Stimulated activated CD4-positive, alpha-beta T cell treated with anti-CD3 and anti-CD28 coated beads, Interleukin-2, amount 100 ng/mL, for 48 hours (primary cell): ENCODE results near the gene SLC12A9.
"Not testable (repeated sequence)": the region's sequence is repeated elsewhere in the genome, so short reads cannot be mapped to it uniquely, and the experiment has no call there.

Source experiments
- DNase-seq, 2 donors: peaks; one replicate each; pipeline ENCODE4 v3.0.0-alpha.2; 2020

The SLC12A9 gene

DNA sequence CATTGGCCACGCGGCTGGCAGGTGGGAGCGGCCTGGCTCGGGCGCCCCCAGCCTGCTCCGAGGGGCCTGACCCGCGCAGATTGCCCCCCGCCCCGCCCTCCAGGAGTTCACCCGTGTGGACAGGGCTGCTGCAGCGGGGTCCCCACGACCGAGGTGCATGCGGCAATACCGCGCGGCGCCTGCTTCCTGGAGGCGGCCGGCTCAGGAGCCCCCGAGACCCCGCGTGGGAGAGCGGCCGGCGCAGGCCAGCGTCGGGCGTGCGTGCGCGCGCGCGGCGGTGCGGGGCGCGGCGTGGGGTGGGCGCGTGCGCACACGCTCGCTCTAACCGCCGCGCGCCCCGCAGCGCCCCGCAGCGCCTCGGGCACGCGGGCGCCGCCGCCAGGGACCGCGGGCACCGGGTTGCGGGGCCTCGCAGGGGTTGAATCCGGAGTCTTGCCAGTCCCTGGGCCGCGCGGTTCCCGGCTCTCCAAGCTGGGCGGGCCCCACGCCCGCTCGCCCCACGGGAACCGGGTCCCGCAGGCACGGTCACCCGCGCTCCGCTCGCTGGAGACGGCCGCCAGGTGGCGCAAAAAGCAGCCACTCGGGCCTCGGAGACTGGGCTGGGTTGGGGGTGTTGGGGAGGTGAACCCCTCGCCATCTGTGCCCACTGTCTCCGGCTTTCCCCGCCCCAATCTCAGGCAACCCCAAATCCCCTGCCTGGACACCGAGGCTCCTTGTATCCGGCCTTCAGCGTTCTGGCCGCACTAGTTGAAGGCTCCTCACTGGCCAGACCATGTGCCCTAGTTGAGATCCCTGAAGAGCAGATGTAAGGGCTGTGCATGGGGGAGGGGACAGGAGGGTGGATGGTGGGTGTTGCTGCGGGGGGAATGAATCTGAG is 44.5 kb downstream of the SLC12A9 start:
- DNase-seq: peak in 1 of 2 donors; percentile 47

DNA sequence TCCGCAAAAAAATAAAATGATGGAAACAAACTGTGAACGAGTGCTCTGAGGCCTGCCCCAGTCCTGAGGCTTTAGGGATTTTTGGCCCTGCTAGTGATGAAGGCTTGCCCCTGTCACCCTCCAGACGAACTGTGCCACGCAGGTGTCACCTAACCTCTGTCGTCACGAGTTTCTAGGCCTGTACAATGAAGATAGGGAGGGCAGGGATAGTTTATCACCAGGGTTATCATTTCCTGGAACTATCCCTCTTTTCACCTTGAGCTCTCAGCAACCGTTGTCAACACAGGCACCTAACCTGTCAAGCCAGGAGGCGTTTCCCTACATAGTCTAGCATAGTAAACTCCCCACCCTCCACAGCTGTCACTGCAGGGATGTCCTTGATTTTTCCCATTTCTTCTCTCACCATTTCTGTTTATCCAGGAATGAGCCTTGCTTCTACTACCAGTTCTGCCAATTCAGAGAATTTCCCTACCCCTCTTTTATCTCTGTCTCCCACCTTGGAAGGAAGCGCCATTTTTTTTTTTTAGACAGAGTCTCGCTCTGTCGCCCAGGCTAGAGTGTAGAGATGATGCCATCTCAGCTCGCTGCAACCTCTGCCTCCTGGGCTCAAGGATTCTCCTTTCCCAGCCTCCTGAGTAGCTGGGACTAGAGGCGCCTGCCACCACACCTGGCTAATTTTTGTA is 45.4 kb downstream of the SLC12A9 start:
- DNase-seq: no peak

DNA sequence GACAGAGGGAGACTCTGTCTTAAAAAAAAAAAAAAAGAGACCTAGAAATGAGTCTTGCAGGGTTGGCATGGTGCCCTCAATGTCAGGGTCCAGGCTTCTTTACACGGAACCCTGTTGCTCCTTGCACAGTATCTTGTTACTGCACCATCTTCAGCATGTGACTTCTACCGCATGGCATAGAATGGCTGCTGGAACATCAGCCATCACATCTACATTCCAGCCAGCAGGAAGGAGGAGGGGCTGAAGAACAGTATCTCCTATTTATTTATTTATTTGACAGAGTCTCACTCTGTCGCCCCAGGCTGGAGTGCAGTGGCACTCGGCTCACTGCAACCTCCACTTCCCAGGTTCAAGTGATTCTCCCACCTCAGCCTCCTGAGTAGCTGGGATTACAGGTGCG is 46.9 kb downstream of the SLC12A9 start:
- DNase-seq: no peak

DNA sequence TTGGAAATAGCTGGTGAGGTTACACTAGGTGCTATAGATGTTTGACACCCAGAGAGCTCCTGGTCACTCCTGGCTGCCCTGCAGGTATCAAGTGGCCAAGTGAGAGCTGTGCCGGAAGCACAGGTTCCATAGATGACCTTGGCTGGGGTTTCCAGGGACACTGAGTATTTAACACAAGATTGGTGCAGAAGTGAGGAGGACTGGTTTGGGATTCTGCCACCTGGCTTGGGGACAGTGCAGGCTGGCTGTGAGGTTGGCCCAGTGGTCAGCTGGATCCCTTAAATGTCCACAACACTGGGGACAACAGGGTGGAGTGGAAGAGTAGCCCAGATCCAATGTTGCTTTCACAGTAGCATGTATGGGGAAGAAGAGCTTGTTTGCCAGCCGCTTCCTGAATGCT is 48.5 kb downstream of the SLC12A9 start:
- no peak for DNase-seq

DNA sequence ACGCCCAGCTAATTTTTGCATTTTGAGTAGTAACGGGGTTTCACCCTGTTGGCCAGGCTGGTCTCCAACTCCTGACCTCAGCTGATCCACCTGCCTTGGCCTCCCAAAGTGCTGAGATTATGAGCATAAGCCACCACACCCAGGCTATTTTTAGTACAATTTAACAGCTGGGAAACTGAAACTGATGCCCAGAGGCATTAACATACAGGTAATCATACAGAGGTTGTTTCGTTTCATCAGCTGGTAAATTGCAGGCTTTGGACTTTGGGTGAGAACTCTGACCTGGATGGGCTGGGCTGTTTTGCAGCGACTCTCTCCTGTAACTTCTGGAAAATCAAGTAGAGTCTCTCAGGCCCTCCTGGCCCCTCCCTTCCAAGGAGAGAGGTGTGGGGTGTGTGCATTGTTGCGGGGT is 49.4 kb downstream of the SLC12A9 start:
- no peak for DNase-seq

DNA sequence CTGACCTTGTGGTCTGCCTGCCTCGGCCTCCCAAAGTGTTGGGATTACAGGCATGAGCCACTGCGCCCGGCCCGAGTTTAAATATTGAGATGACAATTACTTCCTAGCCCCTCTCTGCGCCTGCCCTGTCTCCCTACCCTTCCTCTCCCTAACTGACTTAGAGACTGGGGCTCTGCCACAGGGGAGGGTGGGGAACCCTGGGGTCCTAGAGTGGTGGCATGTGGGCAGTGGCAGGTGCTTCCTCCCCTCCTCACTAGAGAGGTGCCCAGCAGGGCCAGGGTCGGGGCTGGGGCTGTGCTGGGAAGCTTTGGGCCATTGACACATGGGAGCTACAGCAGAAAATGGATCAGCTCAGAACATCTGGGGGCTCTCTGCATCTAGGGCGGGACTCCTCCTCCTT is 50.1 kb downstream of the SLC12A9 start:
- no peak for DNase-seq

DNA sequence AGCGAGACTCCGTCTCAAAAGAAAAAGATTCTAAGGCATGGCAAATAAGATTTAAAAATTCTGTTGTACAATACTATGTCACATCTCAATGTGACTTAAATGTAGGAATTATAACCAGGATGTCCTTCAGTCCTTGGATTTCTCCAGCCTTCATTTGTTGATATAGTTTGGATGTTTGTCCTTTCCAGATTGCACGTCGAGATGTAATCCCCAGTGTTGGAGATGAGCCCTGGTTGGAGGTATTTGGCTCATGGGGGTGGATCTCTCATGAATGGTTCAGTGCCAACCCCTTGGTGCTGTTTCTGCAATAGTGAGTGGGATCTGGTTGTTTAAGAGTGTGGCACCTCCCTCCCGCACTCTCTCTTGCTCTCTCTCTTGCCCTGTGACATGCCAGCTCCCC is 56.0 kb downstream of the SLC12A9 start:
- no peak for DNase-seq

DNA sequence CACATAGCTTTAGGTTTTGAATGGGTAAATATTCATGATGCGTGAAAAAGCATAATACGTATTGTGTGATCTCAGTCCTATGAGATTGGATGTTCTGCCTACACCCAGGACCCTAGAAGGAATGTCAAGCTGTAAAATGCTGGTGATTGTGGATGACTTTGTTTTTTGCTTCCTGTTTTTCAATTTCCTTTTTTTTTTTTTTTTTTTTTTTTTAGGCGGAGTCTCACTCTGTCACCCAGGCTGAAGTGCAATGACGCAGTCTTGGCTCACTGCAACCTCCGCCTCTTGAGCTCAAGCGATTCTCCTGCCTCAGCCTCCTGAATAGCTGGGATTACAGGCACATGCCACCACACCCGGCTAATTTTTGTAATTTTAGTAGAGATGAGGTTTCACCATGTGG is 57.9 kb downstream of the SLC12A9 start:
- not testable (repeated sequence) for DNase-seq

DNA sequence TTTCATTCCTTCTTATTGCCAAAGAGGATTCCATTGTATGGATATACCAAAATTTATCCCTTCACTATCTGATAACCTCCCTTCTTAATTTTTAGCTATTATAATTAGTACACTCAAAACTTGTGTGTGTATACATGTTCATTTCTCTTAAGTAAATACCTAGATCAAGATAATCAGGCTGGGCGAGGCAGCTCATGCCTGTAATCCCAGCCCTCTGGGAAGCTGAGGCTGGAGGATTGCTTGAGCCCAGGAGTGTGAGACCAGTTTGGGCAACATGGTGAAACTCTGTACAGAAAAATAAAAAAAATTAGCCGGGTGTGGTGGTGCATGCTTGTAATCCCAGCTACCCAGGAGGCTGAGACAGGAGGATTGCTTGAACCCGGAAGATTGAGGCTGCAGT is 59.0 kb downstream of the SLC12A9 start:
- DNase-seq: no peak

DNA sequence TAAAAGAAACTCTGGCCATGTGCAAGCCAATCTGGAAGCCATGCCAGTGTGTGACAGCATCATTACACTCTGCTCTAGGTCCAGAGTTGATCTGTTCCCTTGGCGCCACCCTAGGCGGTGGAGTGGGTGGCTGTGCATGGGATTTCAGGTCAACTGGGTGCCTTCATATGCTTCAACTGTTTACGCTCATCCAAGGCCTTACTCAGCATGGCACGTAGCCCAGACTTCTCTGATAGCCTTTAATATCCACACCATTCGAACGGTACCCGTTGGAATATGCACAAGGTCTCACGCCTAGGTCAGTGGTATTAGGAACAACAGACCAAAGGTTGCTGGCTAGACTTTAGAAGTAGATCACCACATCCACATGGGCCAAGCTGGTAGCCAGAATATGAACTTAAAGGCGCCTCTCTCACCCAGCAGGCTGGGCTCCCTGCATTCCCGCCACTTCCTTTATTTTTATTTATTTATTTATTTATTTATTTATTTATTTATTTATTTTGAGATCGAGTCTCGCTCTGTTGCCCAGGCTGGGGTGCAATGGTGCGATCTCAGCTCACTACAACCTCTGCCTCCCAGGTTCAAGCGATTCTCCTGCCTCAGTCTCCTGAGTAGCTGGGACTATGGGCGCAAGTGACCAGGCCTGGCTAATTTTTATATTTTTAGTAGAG is 61.8 kb downstream of the SLC12A9 start:
- DNase-seq: no peak

DNA sequence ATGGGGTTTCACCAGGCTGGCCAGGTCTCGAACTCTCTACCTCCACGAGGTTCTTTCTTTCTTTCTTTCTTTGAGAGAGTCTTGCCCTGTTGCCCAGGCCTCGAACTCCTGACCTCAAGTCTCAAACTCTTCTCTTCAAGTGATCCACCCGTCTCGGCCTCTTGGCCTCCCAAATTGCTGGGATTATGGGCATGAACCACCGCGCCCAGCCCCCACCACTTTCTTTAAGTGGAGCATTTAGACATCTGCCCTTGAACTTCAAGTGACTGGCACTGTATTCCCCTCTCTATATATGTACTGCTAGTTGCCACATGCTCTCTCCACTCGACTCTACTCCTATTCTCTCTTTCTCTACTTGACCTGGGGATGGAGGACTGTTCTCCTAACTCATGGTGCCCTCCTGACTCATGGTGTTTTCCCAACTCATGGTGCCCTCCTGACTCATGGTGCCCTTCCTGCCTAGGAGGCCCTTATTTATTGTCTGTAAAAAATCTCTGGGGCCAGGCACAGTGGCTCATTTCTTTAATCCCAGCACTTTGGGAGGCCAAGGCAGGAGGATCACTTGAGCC is 62.5 kb downstream of the SLC12A9 start:
- DNase-seq: no peak
